HepG2 (cell line): ENCODE measurements around the gene PCYT2. TPM values are rescaled to one million over a fixed set of nuclear protein-coding genes. Genes with fewer than 3 reads are reported as not detected.

Experiments
- DMTF1 ChIP-seq: sonication (generic); formaldehyde crosslinking; IDR thresholded peaks from 2 replicates; pipeline ENCODE4 v1.4.0; 2020; ENCODE audit warnings: mild to moderate bottlenecking, missing genetic modification reagents
- E2F1 ChIP-seq: sonication (generic); formaldehyde crosslinking; IDR thresholded peaks from 2 replicates; pipeline ENCODE4 v1.5.0; 2020; ENCODE audit warnings: missing genetic modification reagents
- GATAD1 ChIP-seq: IDR thresholded peaks from 2 replicates; pipeline ENCODE4 v1.6.1; 2016; ENCODE audit warnings: missing genetic modification reagents, missing compliant biosample characterization
- MTA3 ChIP-seq: sonication (generic); formaldehyde crosslinking; IDR thresholded peaks from 2 replicates; pipeline ENCODE4 v1.4.0; 2020; ENCODE audit warnings: missing genetic modification reagents
- NR2C2 ChIP-seq: sonication (generic); formaldehyde crosslinking; IDR thresholded peaks from 2 replicates; pipeline ENCODE4 v1.4.0; 2020; ENCODE audit warnings: missing genetic modification reagents, mild to moderate bottlenecking, moderate library complexity, borderline replicate concordance
- RNF219 ChIP-seq: sonication (generic); formaldehyde crosslinking; IDR thresholded peaks from 2 replicates; pipeline ENCODE4 v1.5.0; 2020; ENCODE audit warnings: mild to moderate bottlenecking, missing genetic modification reagents
- ZMYM4 ChIP-seq: sonication (generic); formaldehyde crosslinking; IDR thresholded peaks from 2 replicates; pipeline ENCODE4 v1.8.1; 2023; ENCODE audit warnings: mild to moderate bottlenecking, missing genetic modification reagents
- ZNF124 ChIP-seq: sonication (generic); formaldehyde crosslinking; IDR thresholded peaks from 2 replicates; pipeline ENCODE4 v1.4.0; 2020; ENCODE audit warnings: missing genetic modification reagents
- ZNF589 ChIP-seq: sonication (generic); formaldehyde crosslinking; conservative IDR thresholded peaks from 2 replicates; pipeline ENCODE4 v1.8.0; 2022; ENCODE audit warnings: mild to moderate bottlenecking, moderate library complexity, missing genetic modification reagents
- ZNF788 ChIP-seq: sonication (generic); formaldehyde crosslinking; IDR thresholded peaks from 2 replicates; pipeline ENCODE4 v1.5.0; 2020; ENCODE audit warnings: mild to moderate bottlenecking, missing genetic modification reagents, borderline replicate concordance
- polyA plus RNA-seq, 8 experiments: library from polyadenylated mRNA; depleted of rRNA in 3 of 8; stranded (reverse) in 7 of 8; unstranded in 1 of 8; fragments of >200 nt; fragmentation: Illumina TruSeq in 4 of 8; extraction: Trizol in 4 of 8; gene quantifications; 2 replicates each; pipeline versions ENCODE4 v1.2.1 to v1.2.3, GENCODE V29; 2011 to 2016; ENCODE audit warnings: low read depth in 4 of 8, missing spikeins in 1 of 8, mixed read lengths in 1 of 8; ENCODE audit not compliant: insufficient read depth in 1 of 8
- total RNA-seq, 5 experiments: library from RNA; depleted of rRNA; stranded (reverse); fragments of >200 nt; fragmentation: Illumina TruSeq; extraction: Trizol; gene quantifications; 2 replicates each; pipeline ENCODE4 v1.2.3, GENCODE V29; 2016; ENCODE audit warnings: low read depth in 1 of 5
- TF ChIP-seq, protein P1 (sequence below): sonication (generic); formaldehyde crosslinking; IDR thresholded peaks from 2 replicates; pipeline ENCODE4 v1.4.0; 2020; ENCODE audit warnings: low read depth, missing genetic modification reagents
- TF ChIP-seq, protein P2 (sequence below): sonication (generic); formaldehyde crosslinking; IDR thresholded peaks from 2 replicates; pipeline ENCODE4 v1.4.0; 2020; ENCODE audit warnings: mild to moderate bottlenecking, missing genetic modification reagents

Gene PCYT2
- total and polyA plus RNA-seq, 2 of the 13 experiments (the other 11 are each of a cell fraction or from before 2014, with no cell fraction given) = 147 to 297 TPM

DNA sequence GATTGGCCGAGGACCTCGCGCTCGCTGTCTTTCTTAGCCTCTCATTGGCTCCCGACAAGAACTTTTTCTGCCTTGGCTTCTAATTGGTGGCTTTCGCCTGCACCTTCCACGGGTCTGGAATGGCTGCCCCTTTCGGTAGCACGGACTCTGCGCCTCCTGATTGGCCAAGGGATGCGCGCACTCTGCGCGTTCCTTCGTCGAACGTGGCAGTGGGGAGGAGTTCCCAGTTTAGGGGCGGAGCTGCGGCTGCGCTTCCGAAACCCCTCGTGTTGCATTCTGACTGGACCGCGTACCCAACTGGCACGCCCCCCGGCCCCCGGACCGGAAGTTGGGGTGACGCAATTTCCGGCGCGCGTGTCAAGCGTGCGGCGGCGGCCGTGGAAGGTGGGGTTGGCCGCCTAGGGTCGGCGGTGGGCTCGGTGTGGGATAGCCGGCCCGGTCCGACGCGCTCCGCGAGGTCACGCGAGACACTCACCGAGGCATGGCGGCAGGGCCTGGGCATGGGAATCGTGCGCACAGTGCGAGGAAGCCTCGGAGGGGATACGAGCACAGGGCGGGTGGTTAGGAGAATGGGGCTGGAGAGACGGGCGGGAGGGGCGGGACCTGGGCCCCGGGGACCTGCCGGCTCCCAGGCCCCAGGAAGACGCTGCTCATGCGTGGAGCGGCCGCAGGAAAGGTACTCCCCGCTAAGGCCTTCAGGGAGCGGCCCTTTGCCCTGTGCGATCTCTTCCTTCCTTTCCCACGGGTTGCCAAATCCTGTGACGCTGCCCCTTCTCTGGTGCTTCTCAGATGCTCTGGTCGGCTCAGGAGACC lies 50.2 kb downstream of the PCYT2 start (continued):
- TF ChIP-seq DMTF1 (no peak), ZNF788 (peak; percentile 85), ZNF589 (CRISPR knock-in tag) (peak; percentile 96), GATAD1 (CRISPR knock-in tag) (peak; percentile 96), MTA3 (no peak), ZMYM4 (peak; percentile 70; the same call in 1 of the 2 replicates), NR2C2 (CRISPR knock-in tag) (peak; percentile 92), RNF219 (no peak; the same call in 1 of the 2 replicates), E2F1 (CRISPR knock-in tag) (peak; percentile 70; the same call in 1 of the 2 replicates), ZNF124 (CRISPR knock-in tag) (peak; percentile 28; the same call in 1 of the 2 replicates)
- TF ChIP-seq, protein P1, sequence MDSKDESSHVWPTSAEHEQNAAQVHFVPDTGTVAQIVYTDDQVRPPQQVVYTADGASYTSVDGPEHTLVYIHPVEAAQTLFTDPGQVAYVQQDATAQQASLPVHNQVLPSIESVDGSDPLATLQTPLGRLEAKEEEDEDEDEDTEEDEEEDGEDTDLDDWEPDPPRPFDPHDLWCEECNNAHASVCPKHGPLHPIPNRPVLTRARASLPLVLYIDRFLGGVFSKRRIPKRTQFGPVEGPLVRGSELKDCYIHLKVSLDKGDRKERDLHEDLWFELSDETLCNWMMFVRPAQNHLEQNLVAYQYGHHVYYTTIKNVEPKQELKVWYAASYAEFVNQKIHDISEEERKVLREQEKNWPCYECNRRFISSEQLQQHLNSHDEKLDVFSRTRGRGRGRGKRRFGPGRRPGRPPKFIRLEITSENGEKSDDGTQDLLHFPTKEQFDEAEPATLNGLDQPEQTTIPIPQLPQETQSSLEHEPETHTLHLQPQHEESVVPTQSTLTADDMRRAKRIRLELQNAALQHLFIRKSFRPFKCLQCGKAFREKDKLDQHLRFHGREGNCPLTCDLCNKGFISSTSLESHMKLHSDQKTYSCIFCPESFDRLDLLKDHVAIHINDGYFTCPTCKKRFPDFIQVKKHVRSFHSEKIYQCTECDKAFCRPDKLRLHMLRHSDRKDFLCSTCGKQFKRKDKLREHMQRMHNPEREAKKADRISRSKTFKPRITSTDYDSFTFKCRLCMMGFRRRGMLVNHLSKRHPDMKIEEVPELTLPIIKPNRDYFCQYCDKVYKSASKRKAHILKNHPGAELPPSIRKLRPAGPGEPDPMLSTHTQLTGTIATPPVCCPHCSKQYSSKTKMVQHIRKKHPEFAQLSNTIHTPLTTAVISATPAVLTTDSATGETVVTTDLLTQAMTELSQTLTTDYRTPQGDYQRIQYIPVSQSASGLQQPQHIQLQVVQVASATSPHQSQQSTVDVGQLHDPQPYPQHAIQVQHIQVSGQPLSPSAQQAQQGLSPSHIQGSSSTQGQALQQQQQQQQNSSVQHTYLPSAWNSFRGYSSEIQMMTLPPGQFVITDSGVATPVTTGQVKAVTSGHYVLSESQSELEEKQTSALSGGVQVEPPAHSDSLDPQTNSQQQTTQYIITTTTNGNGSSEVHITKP (CRISPR knock-in tag) = peak; percentile 53; the same call in 1 of the 2 replicates
- TF ChIP-seq, protein P2, sequence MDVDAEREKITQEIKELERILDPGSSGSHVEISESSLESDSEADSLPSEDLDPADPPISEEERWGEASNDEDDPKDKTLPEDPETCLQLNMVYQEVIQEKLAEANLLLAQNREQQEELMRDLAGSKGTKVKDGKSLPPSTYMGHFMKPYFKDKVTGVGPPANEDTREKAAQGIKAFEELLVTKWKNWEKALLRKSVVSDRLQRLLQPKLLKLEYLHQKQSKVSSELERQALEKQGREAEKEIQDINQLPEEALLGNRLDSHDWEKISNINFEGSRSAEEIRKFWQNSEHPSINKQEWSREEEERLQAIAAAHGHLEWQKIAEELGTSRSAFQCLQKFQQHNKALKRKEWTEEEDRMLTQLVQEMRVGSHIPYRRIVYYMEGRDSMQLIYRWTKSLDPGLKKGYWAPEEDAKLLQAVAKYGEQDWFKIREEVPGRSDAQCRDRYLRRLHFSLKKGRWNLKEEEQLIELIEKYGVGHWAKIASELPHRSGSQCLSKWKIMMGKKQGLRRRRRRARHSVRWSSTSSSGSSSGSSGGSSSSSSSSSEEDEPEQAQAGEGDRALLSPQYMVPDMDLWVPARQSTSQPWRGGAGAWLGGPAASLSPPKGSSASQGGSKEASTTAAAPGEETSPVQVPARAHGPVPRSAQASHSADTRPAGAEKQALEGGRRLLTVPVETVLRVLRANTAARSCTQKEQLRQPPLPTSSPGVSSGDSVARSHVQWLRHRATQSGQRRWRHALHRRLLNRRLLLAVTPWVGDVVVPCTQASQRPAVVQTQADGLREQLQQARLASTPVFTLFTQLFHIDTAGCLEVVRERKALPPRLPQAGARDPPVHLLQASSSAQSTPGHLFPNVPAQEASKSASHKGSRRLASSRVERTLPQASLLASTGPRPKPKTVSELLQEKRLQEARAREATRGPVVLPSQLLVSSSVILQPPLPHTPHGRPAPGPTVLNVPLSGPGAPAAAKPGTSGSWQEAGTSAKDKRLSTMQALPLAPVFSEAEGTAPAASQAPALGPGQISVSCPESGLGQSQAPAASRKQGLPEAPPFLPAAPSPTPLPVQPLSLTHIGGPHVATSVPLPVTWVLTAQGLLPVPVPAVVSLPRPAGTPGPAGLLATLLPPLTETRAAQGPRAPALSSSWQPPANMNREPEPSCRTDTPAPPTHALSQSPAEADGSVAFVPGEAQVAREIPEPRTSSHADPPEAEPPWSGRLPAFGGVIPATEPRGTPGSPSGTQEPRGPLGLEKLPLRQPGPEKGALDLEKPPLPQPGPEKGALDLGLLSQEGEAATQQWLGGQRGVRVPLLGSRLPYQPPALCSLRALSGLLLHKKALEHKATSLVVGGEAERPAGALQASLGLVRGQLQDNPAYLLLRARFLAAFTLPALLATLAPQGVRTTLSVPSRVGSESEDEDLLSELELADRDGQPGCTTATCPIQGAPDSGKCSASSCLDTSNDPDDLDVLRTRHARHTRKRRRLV (CRISPR knock-in tag) = peak; percentile 93
